ENCODE results near the gene STX16.

Gene STX16

GRCh38 chr20:58695084-58695722 is 44.1 kb downstream of the STX16 start:
- H3K4me1 ChIP-seq (ENCODE audit: control insufficient read depth, low read depth, low read length) = no peaks in the 10 kb centered on the region
- H3K56ac ChIP-seq (ENCODE audit: low read length) = peak overlapping the region; percentile 18
- no peak overlapping the region for H4K5ac ChIP-seq (ENCODE audit: low read length)
- peak; percentile 27 for DNase-seq
- H2BK5ac ChIP-seq (ENCODE audit: low read length) = no peak overlapping the region
- no peak overlapping the region for H3K4ac ChIP-seq (ENCODE audit: low read depth, low read length)
- H2AK5ac ChIP-seq (ENCODE audit: low read length) = no peak overlapping the region
- no peak overlapping the region for H4K8ac ChIP-seq (ENCODE audit: low read depth, low read length)
- no peaks in the 10 kb centered on the region for H3K36me3 ChIP-seq (ENCODE audit: control insufficient read depth, insufficient read depth, low read length)
- WGBS (ENCODE audit: extremely low coverage, insufficient coverage, low lambda C conversion rate) = no CpG with 5 or more reads among the region's 9 CpGs
- no peak overlapping the region for H3K9ac ChIP-seq (ENCODE audit: low read length)
- H3K27me3 ChIP-seq (ENCODE audit: insufficient read depth, low read length, poor library complexity) = no peaks in the 10 kb centered on the region
- no peak overlapping the region for H2BK15ac ChIP-seq (replicated peaks; ENCODE audit: low read depth)
- no peak overlapping the region for H3K27ac ChIP-seq (ENCODE audit: low read depth, low read length)
- H3K79me2 ChIP-seq (ENCODE audit: control insufficient read depth, insufficient read depth, low read length) = no peaks in the 10 kb centered on the region
- H3K4me3 ChIP-seq (ENCODE audit: low read length) = no peak overlapping the region
- H2BK120ac ChIP-seq (ENCODE audit: low read depth, low read length) = no peak overlapping the region
- H3K79me1 ChIP-seq (ENCODE audit: low read length) = peaks cover 4% of the 10 kb centered on the region
- no peak overlapping the region for H3K18ac ChIP-seq (ENCODE audit: low read length)
- H3K4me2 ChIP-seq (ENCODE audit: low read length) = no peak overlapping the region
- no peak overlapping the region for H3K23ac ChIP-seq (ENCODE audit: low read length)

- H3K4me3 ChIP-seq (ENCODE audit: low read length) = no peak overlapping the region
- no peak overlapping the region for H3K4ac ChIP-seq (ENCODE audit: low read depth, low read length)
- no peak overlapping the region for H2AK5ac ChIP-seq (ENCODE audit: low read length)
- H2BK5ac ChIP-seq (ENCODE audit: low read length) = no peak overlapping the region
- H4K8ac ChIP-seq (ENCODE audit: low read depth, low read length) = no peak overlapping the region
- peaks cover 4% of the 10 kb centered on the region for H3K79me1 ChIP-seq (ENCODE audit: low read length)
- no peak for DNase-seq
- no peaks in the 10 kb centered on the region for H3K79me2 ChIP-seq (ENCODE audit: control insufficient read depth, insufficient read depth, low read length)
- no peak overlapping the region for H2BK120ac ChIP-seq (ENCODE audit: low read depth, low read length)
- WGBS (ENCODE audit: extremely low coverage, insufficient coverage, low lambda C conversion rate) = no CpG with 5 or more reads among the region's 10 CpGs
- no peak overlapping the region for H2BK15ac ChIP-seq (replicated peaks; ENCODE audit: low read depth)
- H3K56ac ChIP-seq (ENCODE audit: low read length) = no peak overlapping the region
- no peak overlapping the region for H3K27ac ChIP-seq (ENCODE audit: low read depth, low read length)
- no peak overlapping the region for H4K5ac ChIP-seq (ENCODE audit: low read length)
- H3K4me1 ChIP-seq (ENCODE audit: control insufficient read depth, low read depth, low read length) = no peaks in the 10 kb centered on the region
- H3K27me3 ChIP-seq (ENCODE audit: insufficient read depth, low read length, poor library complexity) = no peaks in the 10 kb centered on the region
- no peak overlapping the region for H3K4me2 ChIP-seq (ENCODE audit: low read length)
- H3K18ac ChIP-seq (ENCODE audit: low read length) = no peak overlapping the region
- H3K23ac ChIP-seq (ENCODE audit: low read length) = no peak overlapping the region
- H3K9ac ChIP-seq (ENCODE audit: low read length) = no peak overlapping the region
- H3K36me3 ChIP-seq (ENCODE audit: control insufficient read depth, insufficient read depth, low read length) = no peaks in the 10 kb centered on the region
These were observed 44.9 kb downstream of the STX16 start for GRCh38 chr20:58695895-58696375.

DNA sequence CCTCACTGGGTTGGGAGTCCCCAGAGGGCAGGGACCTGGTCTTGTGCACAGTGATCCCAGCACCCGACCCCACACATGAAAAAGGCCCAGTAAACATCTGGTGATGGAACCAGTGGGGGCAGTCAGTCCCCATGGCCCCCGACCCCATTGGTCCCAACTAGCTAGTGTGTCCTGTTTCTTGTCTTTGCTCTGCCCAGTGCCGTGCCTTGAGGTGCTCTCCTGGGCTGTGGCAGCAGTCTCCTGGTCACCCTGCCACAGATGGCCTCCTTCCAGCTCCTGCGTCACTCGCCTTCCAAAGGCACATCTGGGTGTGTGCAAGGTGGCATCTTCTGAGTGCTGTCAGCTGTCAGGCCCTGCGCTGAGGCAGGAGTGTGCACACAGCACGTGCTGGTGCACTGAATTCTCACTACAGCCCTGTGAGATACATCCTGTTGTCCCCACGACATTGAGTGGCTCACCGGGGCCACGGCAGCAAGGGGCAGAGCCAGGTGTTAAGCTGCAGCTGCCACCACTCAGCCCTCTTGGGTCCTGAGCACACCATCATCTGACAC is 45.4 kb downstream of the STX16 start:
- H3K23ac ChIP-seq (ENCODE audit: low read length) = no peak overlapping the region
- no peak overlapping the region for H4K5ac ChIP-seq (ENCODE audit: low read length)
- no peak for DNase-seq
- H3K79me2 ChIP-seq (ENCODE audit: control insufficient read depth, insufficient read depth, low read length) = no peaks in the 10 kb centered on the region
- no peak overlapping the region for H3K4me3 ChIP-seq (ENCODE audit: low read length)
- no peak overlapping the region for H3K4ac ChIP-seq (ENCODE audit: low read depth, low read length)
- H2BK120ac ChIP-seq (ENCODE audit: low read depth, low read length) = no peak overlapping the region
- no peak overlapping the region for H3K27ac ChIP-seq (ENCODE audit: low read depth, low read length)
- H4K8ac ChIP-seq (ENCODE audit: low read depth, low read length) = no peak overlapping the region
- H2BK5ac ChIP-seq (ENCODE audit: low read length) = no peak overlapping the region
- H3K9ac ChIP-seq (ENCODE audit: low read length) = no peak overlapping the region
- no CpG with 5 or more reads among the region's 10 CpGs for WGBS (ENCODE audit: extremely low coverage, insufficient coverage, low lambda C conversion rate)
- no peak overlapping the region for H3K56ac ChIP-seq (ENCODE audit: low read length)
- peaks cover 4% of the 10 kb centered on the region for H3K79me1 ChIP-seq (ENCODE audit: low read length)
- no peak overlapping the region for H3K4me2 ChIP-seq (ENCODE audit: low read length)
- H3K18ac ChIP-seq (ENCODE audit: low read length) = no peak overlapping the region
- H2AK5ac ChIP-seq (ENCODE audit: low read length) = no peak overlapping the region
- H3K36me3 ChIP-seq (ENCODE audit: control insufficient read depth, insufficient read depth, low read length) = no peaks in the 10 kb centered on the region
- H3K27me3 ChIP-seq (ENCODE audit: insufficient read depth, low read length, poor library complexity) = no peaks in the 10 kb centered on the region
- no peak overlapping the region for H2BK15ac ChIP-seq (replicated peaks; ENCODE audit: low read depth)
- no peaks in the 10 kb centered on the region for H3K4me1 ChIP-seq (ENCODE audit: control insufficient read depth, low read depth, low read length)

DNA sequence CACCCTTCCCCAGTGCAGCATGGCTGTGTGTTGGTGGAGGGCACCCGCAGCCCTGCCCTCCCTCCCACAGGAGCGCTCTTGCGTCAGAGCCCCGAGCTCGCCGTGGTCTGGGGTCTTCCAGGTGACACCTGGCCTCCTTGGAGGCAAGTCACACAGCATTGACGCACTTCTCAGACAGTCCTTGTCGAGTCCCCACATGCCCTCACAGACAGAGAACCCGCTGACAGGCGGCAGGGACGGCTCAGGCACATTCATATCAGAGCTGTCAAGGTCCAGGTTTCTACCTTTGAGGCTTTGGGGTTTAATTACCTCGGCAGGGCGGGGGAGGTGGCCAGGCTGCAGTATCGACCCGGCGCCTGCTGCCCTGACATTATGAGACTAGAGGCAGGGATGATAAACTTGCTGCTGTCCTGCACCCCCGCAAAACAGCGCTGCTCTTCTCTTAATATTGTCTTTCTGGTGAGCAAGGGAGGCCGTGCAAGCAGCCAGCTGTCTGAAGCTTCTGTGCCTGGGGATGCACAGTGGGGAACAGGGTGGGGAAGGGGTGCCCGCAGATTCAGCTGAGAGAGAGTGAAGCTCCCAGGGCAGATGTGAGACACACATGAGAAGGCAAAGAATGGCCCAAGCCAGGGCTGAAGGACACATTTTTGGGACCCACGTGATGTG is 46.3 kb downstream of the STX16 start:
- Histone ChIP-seq H3K23ac (ENCODE audit: low read length) (no peak overlapping the region), H3K27me3 (ENCODE audit: insufficient read depth, low read length, poor library complexity) (no peaks in the 10 kb centered on the region), H4K5ac (ENCODE audit: low read length) (no peak overlapping the region), H4K8ac (ENCODE audit: low read depth, low read length) (no peak overlapping the region), H3K79me1 (ENCODE audit: low read length) (peaks cover 4% of the 10 kb centered on the region), H2BK120ac (ENCODE audit: low read depth, low read length) (no peak overlapping the region), H3K4ac (ENCODE audit: low read depth, low read length) (no peak overlapping the region), H3K9ac (ENCODE audit: low read length) (no peak overlapping the region), H2AK5ac (ENCODE audit: low read length) (no peak overlapping the region), H3K18ac (ENCODE audit: low read length) (no peak overlapping the region), H3K79me2 (ENCODE audit: control insufficient read depth, insufficient read depth, low read length) (no peaks in the 10 kb centered on the region), H3K56ac (ENCODE audit: low read length) (no peak overlapping the region), H2BK15ac (replicated peaks; ENCODE audit: low read depth) (no peak overlapping the region), H3K4me2 (ENCODE audit: low read length) (no peak overlapping the region), H3K4me3 (ENCODE audit: low read length) (no peak overlapping the region), H3K36me3 (ENCODE audit: control insufficient read depth, insufficient read depth, low read length) (no peaks in the 10 kb centered on the region), H3K4me1 (ENCODE audit: control insufficient read depth, low read depth, low read length) (no peaks in the 10 kb centered on the region), H2BK5ac (ENCODE audit: low read length) (no peak overlapping the region), H3K27ac (ENCODE audit: low read depth, low read length) (no peak overlapping the region)
- no peak for DNase-seq
- WGBS (ENCODE audit: extremely low coverage, insufficient coverage, low lambda C conversion rate) = no CpG with 5 or more reads among the region's 21 CpGs

DNA sequence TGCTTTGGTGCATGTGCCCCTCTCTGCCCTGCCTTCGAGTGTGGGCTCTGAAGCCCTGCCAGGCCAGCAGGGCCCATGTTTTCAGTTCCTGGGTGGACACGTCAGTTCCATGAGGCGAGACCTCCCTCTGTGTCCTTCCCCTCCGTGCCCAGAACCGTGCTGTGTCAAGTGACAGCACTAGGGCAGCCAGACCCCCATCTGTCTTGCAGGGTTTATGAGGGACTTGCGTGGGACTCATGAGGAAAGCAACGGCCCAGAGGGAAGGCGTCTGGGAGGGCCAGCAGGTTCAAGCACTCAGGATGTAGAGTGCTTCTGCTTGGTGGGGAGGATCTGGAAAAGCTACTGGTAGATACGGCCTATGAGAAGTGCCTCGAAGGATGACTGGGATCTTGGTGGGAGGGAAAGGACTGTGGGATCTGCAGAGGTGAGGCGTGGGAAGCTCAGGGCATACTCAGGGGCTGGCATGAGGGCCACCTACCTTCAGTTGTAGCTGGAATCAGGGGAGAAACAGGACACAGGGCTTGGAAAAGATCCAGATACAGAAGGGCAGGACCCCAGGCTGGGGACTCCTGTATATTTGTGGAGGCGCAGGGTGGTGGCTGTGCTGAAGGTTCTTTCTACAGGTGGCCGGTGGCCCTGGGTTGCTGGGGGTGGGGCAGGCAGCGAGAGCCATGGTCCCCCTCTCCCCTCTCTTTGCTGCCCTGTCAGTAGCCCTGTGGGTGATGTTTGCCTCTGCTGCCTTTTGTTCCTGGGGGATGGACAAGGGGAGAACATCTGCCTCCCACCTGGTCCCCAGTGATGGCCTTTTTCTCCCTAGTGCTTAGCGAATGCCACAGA is 47.0 kb downstream of the STX16 start:
- Histone ChIP-seq H2BK5ac (ENCODE audit: low read length) (no peak overlapping the region), H3K79me2 (ENCODE audit: control insufficient read depth, insufficient read depth, low read length) (no peaks in the 10 kb centered on the region), H3K56ac (ENCODE audit: low read length) (no peak overlapping the region), H3K9ac (ENCODE audit: low read length) (no peak overlapping the region), H2BK15ac (replicated peaks; ENCODE audit: low read depth) (no peak overlapping the region), H4K5ac (ENCODE audit: low read length) (no peak overlapping the region), H3K18ac (ENCODE audit: low read length) (no peak overlapping the region), H4K8ac (ENCODE audit: low read depth, low read length) (no peak overlapping the region), H3K27me3 (ENCODE audit: insufficient read depth, low read length, poor library complexity) (no peaks in the 10 kb centered on the region), H3K23ac (ENCODE audit: low read length) (no peak overlapping the region), H2AK5ac (ENCODE audit: low read length) (no peak overlapping the region), H3K4ac (ENCODE audit: low read depth, low read length) (no peak overlapping the region), H3K4me2 (ENCODE audit: low read length) (no peak overlapping the region), H3K27ac (ENCODE audit: low read depth, low read length) (no peak overlapping the region), H3K4me3 (ENCODE audit: low read length) (no peak overlapping the region), H3K79me1 (ENCODE audit: low read length) (peaks cover 4% of the 10 kb centered on the region), H3K36me3 (ENCODE audit: control insufficient read depth, insufficient read depth, low read length) (no peaks in the 10 kb centered on the region), H2BK120ac (ENCODE audit: low read depth, low read length) (no peak overlapping the region), H3K4me1 (ENCODE audit: control insufficient read depth, low read depth, low read length) (no peaks in the 10 kb centered on the region)
- no peak for DNase-seq
- WGBS (ENCODE audit: extremely low coverage, insufficient coverage, low lambda C conversion rate) = no CpG with 5 or more reads among the region's 15 CpGs

Data from mesendoderm (in vitro differentiated cells).